ENCODE measurements around the gene ERO1B. TPM values are rescaled to one million over a fixed set of nuclear protein-coding genes. Genes with fewer than 3 reads are reported as not detected.

The ERO1B gene
- total RNA-seq, 4 donors from 2014 or later = 29.8 to 60.1 (median 38.3) TPM

DNA sequence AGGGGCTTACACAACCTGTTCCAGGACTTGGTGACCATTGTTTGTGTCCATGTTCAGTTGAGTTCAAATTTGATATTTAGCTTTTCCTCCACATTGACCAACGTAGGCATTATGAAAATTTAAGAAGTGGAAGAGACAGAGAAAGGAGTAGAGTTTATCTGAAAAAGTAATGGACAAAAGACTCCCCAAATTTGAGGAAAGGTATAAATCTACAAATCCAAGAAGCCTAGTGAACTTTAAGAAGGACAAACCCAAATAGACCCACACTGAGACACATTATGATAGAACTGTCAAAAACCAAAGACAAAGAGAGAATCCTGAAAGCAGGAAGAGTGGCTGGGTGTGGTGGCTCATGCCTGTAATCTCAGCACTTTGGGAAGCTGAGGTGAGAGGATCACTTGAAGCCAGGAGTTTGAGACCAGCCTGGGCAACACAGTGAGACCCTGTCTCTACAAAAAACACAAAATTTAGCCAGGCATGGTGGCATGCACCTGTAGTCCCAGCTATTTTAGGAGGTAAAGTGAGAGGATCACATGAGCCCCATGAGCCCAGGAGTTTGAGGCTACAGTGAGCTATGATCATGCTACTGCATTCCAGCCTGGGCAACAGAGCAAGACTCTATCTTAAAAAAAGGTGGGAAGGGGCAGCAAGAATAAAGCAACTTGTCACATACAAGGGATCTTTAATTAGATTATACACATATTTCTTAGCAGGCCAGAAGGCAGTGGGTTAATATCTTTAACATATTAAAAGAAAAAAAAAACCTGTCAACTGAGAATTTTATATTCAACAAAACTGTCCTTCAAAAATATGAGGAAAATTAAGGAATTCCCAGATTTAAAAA, 41.0 kb upstream of the ERO1B start:
- intact Hi-C loops (cut with DNase I) = no loop called here
- DNase-seq = no peak

DNA sequence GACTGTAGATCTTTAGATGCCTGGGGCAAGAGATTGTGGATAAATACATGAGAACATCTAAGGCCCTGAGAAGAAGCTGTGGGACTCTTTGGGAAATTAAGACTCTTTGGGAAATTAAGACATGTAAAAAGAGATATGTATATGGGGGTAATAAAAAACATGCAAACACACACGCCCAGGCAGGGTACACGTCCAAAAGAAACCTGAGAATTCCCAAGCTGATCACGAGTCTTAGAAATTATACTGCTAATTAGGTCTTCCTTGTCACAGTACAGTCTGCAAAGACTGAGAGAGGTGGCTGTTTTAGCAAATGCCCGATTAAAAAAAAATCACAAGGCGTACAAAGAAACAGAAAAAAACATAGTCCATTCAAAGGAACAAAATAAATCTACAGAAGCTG, 39.3 kb upstream of the ERO1B start:
- WGBS, 2 donors = 90 to 92% methylated on average over 5 of the region's 5 CpGs
- intact Hi-C loops (cut with DNase I) = no loop called here

More for the DNA sequence above, 41.0 kb upstream of the ERO1B start:
- Histone ChIP-seq H3K27ac (no peak overlapping the region), H3K27me3 (no peaks in the 10 kb centered on the region), H3K9me3 (no peaks in the 10 kb centered on the region), H3K4me1 (no peaks in the 10 kb centered on the region), H3K36me3 (no peaks in the 10 kb centered on the region), H3K4me3 (replicated peaks in 1 of 3) (no peak overlapping the region)
- TF ChIP-seq POLR2A (IDR thresholded peaks at IDR 0.05) = no peak
- TF ChIP-seq, protein P1, sequence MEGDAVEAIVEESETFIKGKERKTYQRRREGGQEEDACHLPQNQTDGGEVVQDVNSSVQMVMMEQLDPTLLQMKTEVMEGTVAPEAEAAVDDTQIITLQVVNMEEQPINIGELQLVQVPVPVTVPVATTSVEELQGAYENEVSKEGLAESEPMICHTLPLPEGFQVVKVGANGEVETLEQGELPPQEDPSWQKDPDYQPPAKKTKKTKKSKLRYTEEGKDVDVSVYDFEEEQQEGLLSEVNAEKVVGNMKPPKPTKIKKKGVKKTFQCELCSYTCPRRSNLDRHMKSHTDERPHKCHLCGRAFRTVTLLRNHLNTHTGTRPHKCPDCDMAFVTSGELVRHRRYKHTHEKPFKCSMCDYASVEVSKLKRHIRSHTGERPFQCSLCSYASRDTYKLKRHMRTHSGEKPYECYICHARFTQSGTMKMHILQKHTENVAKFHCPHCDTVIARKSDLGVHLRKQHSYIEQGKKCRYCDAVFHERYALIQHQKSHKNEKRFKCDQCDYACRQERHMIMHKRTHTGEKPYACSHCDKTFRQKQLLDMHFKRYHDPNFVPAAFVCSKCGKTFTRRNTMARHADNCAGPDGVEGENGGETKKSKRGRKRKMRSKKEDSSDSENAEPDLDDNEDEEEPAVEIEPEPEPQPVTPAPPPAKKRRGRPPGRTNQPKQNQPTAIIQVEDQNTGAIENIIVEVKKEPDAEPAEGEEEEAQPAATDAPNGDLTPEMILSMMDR (IDR thresholded peaks at IDR 0.05) = no peak
- 0 to 2% methylated on average over 1 of the region's 1 CpG for WGBS, 2 donors

DNA sequence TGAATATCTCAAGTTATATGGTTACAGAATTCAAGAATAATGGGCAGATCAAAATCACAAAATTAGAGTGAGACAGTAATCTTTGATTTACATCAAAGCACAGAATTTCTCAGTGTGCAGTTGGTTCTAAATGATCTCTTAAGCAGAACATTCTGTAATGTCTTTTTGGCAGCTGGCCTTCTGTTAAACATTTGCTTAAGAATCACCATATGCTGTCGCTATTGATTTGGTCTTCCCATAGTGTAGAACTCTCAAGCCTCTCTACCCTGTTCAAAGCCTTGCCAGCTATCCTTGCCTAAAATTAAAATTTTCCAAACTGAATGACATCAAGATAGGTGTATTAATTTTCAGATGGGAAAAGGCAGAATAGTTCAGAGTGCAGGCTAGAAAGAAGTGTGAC, 38.9 kb upstream of the ERO1B start:
- no peaks in the 10 kb centered on the region for H3K4me1 ChIP-seq
- H3K27me3 ChIP-seq = no peaks in the 10 kb centered on the region
- no peak for DNase-seq
- no peak overlapping the region for H3K4me3 ChIP-seq (replicated peaks in 1 of 3)
- H3K27ac ChIP-seq = no peak overlapping the region
- intact Hi-C loops (cut with DNase I) = no loop called here
- 83 to 84% methylated on average over 1 of the region's 1 CpG for WGBS, 2 donors
- no peaks in the 10 kb centered on the region for H3K36me3 ChIP-seq
- TF ChIP-seq POLR2A (IDR thresholded peaks at IDR 0.05) = no peak
- TF ChIP-seq, protein P1 (IDR thresholded peaks at IDR 0.05) = no peak
- no peaks in the 10 kb centered on the region for H3K9me3 ChIP-seq

More for the DNA sequence above, 39.3 kb upstream of the ERO1B start:
- no peaks in the 10 kb centered on the region for H3K36me3 ChIP-seq
- no peak for DNase-seq
- H3K27me3 ChIP-seq = no peaks in the 10 kb centered on the region
- no peak overlapping the region for H3K4me3 ChIP-seq (replicated peaks in 1 of 3)
- H3K27ac ChIP-seq = no peak overlapping the region
- no peaks in the 10 kb centered on the region for H3K4me1 ChIP-seq
- no peaks in the 10 kb centered on the region for H3K9me3 ChIP-seq
- TF ChIP-seq, protein P1 (IDR thresholded peaks at IDR 0.05) = no peak
- TF ChIP-seq POLR2A (IDR thresholded peaks at IDR 0.05) = no peak

DNA sequence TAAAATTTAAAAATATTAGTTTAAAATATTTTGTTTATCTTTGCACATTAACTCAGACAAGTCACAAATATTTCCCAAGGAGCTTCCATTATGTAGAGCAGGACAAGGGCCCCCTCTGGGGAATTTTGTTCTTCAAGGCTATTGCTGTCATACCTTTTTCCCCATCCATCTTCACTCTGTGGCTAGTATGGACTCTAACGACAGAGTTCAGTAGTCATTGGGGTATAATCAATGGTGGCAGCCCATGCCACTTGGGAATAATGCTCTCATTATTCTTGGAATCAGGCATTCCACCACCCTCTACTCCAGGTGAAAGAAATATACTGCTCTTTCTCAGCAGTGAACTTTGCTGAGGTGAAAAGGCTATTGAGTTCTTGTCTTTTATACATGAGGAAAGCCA, 38.5 kb upstream of the ERO1B start:
- no peaks in the 10 kb centered on the region for H3K27me3 ChIP-seq
- intact Hi-C loops (cut with DNase I) = no loop called here
- no peak overlapping the region for H3K27ac ChIP-seq
- no peak overlapping the region for H3K4me3 ChIP-seq (replicated peaks in 1 of 3)
- TF ChIP-seq POLR2A (IDR thresholded peaks at IDR 0.05) = no peak
- TF ChIP-seq, protein P1 (IDR thresholded peaks at IDR 0.05) = no peak
- DNase-seq = no peak
- H3K36me3 ChIP-seq = no peaks in the 10 kb centered on the region
- no peaks in the 10 kb centered on the region for H3K4me1 ChIP-seq
- WGBS, 2 donors = 70 to 81% methylated on average over 1 of the region's 1 CpG
- H3K9me3 ChIP-seq = no peaks in the 10 kb centered on the region

DNA sequence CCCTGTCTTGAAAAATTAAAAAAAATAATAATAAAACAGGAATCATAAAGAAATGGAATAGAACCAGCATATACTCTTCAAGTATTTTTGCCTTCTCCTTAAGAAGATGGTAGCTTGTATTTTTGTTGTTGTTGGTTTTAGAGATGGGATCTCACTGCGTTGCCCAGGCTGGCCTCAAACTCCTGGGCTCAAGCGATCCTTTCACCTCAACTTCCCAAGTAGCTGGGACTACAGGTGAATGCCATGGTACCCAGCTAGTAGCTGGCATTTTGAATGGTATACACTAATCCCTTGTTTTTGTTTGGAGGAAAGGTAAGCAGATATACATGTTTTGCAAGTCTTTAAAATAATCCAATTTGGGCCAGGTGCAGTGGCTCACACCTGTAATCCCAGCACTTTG, 34.7 kb upstream of the ERO1B start:
- Histone ChIP-seq H3K27me3 (no peaks in the 10 kb centered on the region), H3K4me3 (replicated peaks in 1 of 3) (no peak overlapping the region), H3K36me3 (no peaks in the 10 kb centered on the region), H3K27ac (no peak overlapping the region), H3K4me1 (no peaks in the 10 kb centered on the region), H3K9me3 (no peaks in the 10 kb centered on the region)
- no peak for DNase-seq
- no peak for TF ChIP-seq POLR2A (IDR thresholded peaks at IDR 0.05)
- WGBS, 2 donors = 92 to 93% methylated on average over 2 of the region's 2 CpGs
- intact Hi-C loops (cut with DNase I) = no loop called here

Data from thyroid gland (tissue), 4 donors.